ENCODE measurements around the gene MRPS23.

DNA sequence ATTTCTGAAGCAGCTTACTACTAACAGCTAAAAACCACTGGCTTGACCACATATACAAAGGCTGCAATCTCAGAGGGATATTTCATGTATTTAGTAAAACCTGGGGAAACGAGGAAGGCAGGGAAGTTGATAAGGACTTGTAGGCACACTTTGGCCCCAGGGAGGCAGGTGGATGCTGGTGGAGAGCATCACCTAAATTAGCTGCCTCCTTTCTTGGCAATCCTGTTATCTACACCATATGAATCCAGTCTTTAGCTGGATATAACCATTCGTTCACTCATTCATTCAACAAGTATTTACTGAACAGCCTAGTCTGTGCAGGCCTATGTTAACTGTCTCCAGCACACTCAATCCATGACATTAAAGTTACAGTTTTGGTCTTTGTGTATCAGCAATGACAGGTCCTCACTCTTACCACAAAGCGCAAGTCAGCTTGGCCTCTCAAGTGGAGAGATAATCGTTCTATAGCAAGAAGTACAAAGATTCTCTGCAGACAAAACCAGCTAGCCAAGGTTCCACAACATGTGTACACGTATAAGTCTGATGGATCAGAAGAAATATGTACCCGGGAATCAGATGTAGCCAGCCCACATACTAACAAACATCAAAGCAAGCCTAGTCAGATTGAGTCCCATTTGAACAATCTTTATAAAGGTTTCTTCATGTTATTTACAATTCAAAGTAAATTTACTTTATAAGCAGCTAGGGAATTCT, 10.8 kb downstream of the MRPS23 start:
- TF ChIP-seq CTCF (IDR thresholded peaks at IDR 0.05; ENCODE audit: poor library complexity, severe bottlenecking) (no peak), POLR2AphosphoS5 (IDR thresholded peaks at IDR 0.05) (no peak), MXI1 (conservative IDR thresholded peaks at IDR 0.05; ENCODE audit: poor library complexity, severe bottlenecking) (no peak), SMC3 (conservative IDR thresholded peaks at IDR 0.05; ENCODE audit: poor library complexity) (no peak), RAD21 (conservative IDR thresholded peaks at IDR 0.05) (no peak), EP300 (conservative IDR thresholded peaks at IDR 0.05; ENCODE audit: poor library complexity, severe bottlenecking) (no peak)
- TF ChIP-seq, protein P1, sequence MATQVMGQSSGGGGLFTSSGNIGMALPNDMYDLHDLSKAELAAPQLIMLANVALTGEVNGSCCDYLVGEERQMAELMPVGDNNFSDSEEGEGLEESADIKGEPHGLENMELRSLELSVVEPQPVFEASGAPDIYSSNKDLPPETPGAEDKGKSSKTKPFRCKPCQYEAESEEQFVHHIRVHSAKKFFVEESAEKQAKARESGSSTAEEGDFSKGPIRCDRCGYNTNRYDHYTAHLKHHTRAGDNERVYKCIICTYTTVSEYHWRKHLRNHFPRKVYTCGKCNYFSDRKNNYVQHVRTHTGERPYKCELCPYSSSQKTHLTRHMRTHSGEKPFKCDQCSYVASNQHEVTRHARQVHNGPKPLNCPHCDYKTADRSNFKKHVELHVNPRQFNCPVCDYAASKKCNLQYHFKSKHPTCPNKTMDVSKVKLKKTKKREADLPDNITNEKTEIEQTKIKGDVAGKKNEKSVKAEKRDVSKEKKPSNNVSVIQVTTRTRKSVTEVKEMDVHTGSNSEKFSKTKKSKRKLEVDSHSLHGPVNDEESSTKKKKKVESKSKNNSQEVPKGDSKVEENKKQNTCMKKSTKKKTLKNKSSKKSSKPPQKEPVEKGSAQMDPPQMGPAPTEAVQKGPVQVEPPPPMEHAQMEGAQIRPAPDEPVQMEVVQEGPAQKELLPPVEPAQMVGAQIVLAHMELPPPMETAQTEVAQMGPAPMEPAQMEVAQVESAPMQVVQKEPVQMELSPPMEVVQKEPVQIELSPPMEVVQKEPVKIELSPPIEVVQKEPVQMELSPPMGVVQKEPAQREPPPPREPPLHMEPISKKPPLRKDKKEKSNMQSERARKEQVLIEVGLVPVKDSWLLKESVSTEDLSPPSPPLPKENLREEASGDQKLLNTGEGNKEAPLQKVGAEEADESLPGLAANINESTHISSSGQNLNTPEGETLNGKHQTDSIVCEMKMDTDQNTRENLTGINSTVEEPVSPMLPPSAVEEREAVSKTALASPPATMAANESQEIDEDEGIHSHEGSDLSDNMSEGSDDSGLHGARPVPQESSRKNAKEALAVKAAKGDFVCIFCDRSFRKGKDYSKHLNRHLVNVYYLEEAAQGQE (IDR thresholded peaks at IDR 0.05; ENCODE audit: borderline replicate concordance): no peak
